CD4-positive, alpha-beta T cell treated with Interleukin-4 for 1 hour (primary cell): ENCODE data around the gene UGT1A4.

Experiments
- DNase-seq, 2 donors: peaks; one replicate each; pipeline ENCODE4 v3.0.0-alpha.2; 2020 to 2022

Gene UGT1A4

DNA sequence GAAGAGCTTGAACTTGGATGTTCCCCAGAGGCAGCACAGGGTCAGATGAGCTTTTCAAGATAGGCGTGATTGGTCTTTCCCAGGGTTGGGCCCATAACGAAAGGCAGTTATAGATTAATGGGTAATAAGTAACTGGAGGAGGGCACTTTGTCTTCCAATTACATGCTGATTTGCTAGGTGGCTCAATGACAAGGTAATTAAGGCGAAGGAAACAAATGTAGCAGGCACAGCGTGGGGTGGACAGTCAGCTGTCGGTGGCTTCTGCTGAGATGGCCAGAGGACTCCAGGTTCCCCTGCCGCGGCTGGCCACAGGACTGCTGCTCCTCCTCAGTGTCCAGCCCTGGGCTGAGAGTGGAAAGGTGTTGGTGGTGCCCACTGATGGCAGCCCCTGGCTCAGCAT lies at the start of gene UGT1A4:
Gene UGT1A4 (plus strand): TSS at position 185 of the 400 bp plus-strand sequence. CDS start 85 bp downstream, at position 270.
- no peak for DNase-seq

DNA sequence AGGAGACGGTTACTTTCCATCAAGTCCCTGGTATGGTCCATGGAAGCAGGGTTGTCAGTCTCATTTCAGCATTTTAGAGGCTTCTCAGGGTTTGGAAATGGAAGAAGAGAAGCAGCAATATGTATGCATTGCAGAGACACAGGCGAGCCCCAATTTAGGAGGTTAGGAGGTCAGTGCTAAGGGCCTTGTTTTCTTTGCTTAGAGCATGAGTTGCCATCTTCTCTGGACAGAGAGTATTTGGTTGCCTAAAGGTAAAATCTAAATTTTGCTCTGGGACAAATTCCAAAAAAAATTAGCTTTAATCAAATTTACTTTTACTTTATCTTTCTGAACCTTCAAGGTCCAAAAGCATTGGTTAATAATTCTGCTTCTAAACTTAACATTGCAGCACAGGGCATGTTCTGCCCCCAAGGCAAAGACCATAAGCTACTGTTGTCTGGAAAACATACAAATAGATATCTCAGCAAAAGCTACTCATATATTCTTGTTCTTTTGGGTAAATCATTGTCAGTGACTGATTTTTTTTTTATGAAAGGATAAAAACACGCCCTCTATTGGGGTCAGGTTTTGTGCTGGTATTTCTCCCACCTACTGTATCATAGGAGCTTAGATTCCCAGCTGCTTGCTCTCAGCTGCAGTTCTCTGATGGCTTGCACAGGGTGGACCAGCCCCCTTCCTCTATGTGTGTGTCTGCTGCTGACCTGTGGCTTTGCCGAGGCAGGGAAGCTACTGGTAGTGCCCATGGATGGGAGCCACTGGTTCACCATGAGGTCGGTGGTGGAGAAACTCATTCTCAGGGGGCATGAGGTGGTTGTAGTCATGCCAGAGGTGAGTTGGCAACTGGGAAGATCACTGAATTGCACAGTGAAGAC lies 47.0 kb upstream of the UGT1A4 start, which contains the start of gene UGT1A9:
Gene UGT1A9 (plus strand): TSS at position 609 of the 872 bp plus-strand sequence. CDS start 37 bp downstream, at position 646.
- DNase-seq, result no peak

DNA sequence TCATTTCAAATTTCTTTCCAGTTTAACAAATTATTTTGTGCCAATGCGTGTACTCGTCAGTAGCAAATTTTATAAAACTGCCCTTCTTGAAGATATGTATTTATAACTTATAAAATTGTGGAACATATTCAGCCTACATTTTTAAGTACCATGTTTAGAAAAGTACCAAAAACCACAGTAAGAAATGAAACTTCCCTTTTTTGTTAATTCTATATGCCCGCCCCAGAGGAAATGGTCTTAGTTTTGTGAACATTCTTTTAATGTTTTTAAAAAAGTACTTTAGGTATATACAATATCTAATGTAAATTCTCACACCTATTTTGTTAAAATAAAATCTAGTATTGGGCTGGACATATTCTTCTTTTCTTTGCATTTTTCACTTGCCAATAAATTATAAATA lies 45.6 kb upstream of the UGT1A4 start:
- no peak for DNase-seq

DNA sequence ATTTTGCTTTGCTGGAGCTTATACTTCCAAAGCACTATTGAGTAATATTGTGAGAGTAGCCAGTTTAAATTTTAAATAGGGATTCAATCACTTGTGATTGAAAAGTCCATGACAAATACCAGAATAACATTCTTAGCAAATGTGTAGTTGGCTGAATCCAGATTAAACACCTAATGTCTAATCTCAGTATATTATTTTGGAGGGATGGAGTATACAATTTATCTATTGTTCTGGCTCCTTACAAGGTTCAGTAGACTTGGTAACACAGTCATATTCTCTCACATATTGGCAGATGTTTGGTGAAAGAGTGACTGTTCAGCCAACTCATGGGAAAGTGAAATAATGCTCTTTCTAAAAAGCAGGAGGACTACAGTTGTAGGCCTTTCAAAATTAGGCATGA lies 44.6 kb upstream of the UGT1A4 start:
- no peak for DNase-seq

DNA sequence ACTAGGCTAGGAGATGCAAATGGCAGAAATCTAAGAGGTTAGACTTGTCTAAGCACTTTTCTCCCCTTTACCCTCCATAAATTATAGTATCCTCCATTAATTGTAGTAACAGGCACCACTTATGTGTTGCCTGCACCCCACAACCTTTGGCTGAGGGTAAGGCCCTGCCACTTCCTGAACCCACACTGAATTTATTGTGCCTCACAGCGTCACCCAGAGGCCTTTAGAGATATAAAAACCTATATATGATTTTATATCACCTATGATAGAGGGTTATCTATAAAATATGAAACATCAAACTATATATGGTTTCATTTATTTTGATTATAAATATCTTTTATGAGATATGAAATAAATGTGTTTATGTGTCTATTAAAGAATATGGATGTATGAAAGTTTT lies 44.2 kb upstream of the UGT1A4 start:
- DNase-seq, result no peak

DNA sequence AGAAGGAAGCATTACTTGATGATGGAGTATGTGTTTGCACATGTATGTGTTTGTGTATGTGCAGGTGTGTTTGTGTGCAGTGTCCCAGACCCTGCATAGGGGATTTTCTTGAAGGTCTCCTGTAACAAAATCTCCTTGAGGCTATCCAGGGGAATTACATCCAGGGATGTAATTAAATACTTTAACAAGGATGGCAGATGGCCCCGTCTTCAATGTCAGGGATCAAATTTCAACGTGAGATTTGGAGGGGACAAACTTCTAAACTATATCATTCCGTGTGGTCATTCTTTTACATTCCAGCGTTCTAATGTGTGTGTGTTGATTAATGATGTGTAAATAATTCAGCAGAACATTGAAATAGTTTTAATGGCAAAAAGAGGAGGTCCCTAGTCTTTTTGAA lies 43.5 kb upstream of the UGT1A4 start:
- DNase-seq, result no peak

DNA sequence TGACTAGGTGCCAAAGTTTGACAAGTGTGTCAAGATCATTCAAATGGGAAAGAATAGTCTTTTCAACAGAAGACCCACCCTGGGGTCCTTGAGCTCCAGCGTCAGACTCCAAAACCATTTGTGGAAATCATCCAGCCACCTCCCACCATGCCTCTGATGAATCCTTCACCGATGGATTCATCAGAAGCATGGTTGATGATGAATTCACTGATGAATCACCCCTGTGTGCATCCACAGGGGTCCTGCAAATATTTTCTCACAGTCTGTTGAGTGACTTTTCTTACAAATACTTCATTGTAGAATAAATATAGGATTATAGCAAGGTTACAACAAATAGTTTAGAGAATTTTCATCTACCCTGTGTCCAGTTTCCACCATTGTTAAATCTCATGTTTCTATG lies 42.5 kb upstream of the UGT1A4 start:
- DNase-seq, result no peak

DNA sequence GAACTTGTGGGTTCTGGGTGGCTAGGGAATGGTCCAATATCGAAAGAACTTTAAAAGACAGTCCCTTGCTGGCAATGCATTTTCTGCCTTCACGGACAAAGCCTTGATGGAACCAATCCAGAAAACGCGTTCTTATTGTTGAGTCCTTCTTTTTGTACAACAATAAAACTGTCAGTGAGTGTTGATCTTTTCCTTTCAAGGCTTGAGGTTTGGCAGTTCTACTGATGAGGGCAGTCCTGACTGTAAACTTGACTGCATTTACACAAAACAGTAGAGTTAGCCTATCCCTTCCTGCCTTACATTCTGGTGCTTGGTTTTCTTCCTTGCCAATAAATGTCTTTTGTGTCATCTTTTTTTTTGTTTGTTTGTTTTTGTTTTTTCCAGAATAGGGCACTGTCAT lies 39.3 kb upstream of the UGT1A4 start:
- no peak for DNase-seq

DNA sequence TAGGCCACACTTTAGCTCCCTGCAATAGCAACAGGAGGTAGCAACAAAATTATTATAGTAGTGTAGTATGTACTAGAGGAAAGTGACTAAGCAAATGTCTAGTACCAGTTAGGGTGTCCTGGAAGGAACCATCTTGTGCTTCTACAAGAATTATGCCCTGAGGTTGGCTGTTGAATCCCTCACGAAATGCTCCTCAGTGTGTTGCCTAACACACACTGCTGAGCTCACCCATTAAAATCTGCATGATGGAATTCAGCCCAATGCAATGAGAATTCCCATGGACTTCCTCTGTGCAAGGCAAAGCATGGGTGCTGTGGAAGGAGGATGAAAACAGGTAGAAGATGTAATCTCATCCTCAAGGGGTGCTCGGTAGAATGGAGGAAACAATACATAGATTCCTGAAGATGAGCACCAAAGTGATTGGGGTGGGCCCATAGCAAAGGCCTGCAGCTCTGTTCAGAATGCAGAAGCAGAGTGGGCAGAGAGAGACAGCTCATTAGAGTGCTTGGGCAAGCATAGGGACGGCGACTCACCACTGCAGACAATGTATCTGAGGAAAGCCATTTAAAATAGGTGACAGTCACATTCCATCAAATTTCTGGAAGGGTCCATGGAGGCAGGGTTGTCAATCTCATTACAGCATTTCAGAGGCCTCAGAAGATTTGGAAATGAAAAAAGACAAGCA lies 38.0 kb upstream of the UGT1A4 start:
- no peak for DNase-seq

DNA sequence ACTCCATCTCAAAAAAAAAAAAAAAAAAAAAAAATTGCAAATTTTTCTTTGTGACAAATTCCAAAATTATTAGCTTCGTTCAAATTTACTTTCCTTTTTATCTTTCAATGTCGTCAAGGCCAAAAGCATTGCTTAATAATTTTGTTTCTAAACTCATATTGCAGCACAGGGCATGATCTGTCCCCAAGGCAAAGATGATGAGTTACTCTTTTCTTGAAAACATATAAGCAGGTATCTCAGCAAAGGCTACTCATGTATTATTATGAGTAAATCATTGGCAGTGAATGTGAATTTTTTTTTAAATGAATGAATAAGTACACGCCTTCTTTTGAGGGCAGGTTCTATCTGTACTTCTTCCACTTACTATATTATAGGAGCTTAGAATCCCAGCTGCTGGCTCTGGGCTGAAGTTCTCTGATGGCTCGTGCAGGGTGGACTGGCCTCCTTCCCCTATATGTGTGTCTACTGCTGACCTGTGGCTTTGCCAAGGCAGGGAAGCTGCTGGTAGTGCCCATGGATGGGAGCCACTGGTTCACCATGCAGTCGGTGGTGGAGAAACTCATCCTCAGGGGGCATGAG lies 36.9 kb upstream of the UGT1A4 start, which contains the start of gene UGT1A7:
Gene UGT1A7 (plus strand): TSS at position 381 of the 579 bp plus-strand sequence. CDS start 37 bp downstream, at position 418.
- no peak for DNase-seq

DNA sequence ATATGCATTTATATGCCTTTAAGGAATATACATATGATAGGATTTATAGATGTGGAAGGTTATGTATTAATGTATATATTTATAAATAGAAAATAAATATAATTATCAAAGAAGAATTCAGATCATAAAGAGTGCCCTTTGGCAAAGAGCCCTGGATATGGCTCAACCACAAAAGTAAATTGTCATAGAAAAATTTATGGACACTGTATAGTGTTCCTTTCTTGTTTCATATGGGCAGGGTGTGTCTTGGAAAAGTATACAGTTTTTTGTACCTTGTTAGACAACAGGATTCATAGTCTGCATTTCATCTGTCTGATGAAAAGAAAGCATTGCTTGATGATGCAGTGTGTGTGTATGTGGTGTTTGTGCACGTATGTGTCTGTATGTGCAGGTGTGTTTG lies 33.9 kb upstream of the UGT1A4 start:
- no peak for DNase-seq

DNA sequence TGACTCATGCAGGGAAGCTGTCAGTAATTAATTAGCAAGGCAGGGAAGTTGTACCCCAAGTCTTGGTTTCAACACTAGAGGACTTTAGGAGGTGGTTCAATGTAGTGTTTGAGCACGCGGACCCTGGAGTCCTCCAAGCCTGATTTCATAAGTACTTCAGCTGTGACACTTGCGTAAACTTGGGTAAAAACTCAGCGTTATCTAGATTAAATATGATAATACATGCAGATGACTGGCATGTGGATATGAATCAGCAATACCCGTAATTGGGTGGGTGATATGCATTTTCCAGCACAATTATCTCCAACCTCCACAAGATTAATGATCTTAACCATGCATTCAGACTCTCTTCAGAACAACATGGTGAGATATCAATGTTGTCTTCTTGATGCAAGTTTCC lies 31.6 kb upstream of the UGT1A4 start:
- no peak for DNase-seq

DNA sequence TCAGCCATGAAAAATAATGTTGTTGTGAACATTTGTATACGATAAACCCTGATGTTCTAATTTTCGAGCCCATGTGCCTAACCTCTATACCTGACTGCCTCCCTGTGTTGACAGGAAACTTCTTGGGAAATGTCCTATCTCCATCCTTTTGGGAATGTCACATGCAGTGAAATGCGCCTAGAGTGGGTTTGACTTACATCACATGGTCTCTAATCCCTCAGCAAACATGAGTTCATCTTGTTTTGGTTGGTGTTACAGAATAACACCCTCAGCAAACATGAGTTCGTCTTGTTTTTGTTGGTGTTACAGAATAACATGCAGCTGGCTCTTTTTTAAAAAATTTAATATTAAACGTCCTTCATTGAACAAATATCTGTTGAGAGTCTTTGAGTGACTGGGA lies 30.2 kb upstream of the UGT1A4 start:
- DNase-seq, result no peak

DNA sequence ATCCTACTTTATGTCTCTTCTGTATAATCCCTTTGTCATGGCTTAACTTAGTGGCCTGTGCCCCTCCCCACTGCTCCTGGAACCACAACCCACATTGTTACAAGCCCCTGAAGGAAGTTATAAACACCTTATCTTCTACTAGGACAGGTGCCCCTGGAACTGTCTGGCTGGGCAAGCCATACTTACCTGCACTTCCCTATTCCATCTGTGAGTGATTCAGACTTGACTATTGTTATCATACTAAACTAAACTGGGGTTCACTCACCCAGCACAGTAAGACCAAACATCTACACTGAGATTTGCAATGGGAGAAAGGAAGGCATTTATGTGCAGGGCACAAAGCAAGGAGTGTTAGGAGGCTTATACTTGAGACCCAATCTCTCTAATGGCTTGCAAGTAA lies 29.5 kb upstream of the UGT1A4 start:
- DNase-seq, result no peak

DNA sequence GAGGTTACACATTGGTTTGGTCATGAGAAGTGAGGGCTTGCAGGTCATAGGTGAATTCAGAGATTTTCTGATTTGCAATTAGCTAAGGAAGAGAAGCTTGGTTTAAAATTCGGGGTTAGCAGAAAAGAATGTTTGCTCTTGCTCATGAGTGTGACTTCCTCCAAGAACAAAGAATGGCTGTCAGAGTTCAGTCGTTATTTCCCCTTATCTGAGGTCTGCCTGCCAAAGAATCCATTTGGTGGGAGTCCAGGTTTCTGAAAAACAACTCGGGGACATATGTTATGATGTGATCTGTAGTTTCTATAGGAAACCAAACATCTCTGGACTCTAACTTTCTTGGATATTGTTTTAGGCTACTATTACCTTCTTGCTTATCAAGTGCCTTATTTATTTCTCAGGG lies 29.0 kb upstream of the UGT1A4 start:
- no peak for DNase-seq

DNA sequence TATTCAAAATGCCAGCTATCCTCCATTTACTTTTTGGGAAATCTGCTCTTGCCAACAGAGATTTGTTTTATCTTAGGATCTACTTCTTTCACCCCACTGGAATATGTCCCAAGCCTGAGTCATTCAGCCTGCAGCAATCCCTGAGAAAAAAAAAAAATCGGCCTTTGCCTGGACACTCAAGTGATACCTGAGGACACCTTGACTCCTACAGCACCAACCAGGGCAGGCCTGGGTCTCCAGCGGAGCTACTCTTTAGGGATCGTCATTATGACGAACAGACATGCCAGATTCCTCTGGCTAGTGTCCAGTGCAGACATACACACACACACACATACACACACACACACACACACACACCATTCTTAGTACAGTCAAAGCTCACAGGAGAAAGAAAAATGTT lies 28.1 kb upstream of the UGT1A4 start:
- no peak for DNase-seq

DNA sequence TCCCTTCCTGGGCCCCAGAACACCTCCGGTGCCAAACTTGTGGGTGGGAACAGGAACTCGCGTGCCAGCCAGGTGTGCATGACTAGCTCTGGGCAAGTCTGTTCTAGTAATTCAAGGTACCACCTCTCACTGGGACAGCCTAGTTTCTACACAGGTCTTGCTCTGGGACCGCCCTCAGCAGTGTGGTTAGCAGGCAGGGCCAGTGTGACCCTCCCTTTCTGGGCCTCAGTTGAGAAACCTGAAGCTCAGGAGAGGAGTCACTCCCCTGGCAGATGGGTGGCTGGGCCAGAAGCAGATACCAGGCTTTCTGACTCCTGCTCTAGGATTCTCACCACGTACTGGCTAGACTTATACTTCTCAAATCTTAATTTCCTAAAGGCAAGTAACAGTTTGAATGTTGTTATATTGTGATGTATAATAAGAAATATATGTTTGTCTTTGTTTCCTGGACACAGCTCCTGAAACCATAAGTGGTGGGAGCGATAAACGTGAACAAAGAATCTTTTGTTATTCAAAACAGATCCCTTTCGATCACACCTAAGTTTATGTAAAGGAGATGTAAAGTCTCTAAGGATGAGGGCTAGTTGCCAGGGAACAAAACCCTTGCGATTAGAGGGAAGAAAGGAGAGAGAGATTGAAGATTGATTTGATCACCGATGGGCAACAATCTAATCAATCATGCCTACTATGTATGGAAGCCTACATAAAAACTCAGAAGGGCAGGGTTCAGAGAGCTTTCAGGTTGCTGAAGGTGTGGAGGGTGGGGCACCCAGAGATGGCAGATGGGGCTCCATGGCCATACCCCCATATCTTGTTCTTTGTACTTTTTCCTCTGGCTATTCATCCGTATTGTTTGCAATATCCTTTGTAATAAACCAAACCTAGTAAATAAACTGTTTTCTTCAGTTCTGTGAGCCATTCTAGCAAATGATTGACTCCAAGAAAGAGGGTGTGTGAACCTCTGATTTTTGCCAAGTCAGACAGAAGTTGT lies 26.8 kb upstream of the UGT1A4 start:
- DNase-seq, result no peak

DNA sequence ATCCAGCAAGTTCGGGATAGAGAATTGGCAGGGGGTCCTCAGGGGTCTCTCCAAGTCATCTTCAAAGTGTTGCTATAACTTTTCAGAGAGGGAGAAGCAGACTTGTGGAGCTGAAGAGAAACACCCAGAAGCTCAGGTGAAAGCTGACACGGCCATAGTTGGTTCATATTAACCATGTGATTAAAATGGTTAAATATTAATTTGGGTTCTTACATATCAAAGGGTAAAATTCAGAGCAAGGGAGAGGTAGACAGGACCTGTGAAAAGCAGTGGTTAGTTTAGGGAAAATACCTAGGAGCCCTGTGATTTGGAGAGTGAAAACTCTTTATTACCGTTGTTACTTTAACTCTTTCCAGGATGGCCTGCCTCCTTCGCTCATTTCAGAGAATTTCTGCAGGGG lies 25.9 kb upstream of the UGT1A4 start, which contains the start of gene UGT1A6:
Gene UGT1A6 (plus strand): TSS at position 243 of the 400 bp plus-strand sequence. CDS start 115 bp downstream, at position 358.
- DNase-seq, result no peak

DNA sequence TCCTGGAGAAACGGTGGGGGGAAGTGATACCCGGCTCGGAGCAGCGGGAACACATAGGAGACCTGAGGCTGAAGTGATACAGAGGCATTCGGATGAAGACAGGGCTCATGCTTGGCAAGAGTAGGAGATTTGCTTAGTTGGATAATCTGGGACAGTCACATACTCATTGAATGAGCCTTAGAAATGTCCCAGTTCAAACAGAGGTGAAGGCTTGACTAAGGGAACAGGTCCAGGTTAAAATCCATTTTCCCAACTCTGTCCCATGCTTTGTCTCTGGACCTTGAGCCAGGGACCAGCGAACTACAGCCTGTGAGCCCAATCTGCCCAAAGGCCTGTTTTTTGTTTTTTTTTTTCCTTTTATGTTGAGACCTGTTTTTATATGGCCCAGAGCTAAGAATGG lies 24.6 kb upstream of the UGT1A4 start:
- DNase-seq, result no peak

DNA sequence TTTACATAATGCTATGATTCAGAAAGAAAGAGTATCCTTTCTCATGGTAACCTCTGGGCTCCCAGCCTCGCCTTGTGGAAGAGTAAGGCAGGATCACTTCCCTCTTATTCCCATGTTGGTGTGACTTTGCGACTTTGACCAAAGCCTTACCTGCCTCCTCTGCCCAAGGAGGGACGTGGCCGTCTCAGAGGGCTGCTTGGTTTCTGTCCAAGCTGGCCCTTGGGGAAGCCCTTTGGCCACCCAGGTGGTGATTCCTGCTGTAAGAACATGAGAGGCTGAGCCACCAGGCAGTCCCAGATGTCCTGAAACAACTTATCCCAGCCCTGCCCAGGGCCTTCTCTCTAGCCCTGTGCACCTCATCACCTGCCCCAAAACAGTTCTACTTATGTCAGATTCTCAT lies 19.8 kb upstream of the UGT1A4 start:
- no peak for DNase-seq

DNA sequence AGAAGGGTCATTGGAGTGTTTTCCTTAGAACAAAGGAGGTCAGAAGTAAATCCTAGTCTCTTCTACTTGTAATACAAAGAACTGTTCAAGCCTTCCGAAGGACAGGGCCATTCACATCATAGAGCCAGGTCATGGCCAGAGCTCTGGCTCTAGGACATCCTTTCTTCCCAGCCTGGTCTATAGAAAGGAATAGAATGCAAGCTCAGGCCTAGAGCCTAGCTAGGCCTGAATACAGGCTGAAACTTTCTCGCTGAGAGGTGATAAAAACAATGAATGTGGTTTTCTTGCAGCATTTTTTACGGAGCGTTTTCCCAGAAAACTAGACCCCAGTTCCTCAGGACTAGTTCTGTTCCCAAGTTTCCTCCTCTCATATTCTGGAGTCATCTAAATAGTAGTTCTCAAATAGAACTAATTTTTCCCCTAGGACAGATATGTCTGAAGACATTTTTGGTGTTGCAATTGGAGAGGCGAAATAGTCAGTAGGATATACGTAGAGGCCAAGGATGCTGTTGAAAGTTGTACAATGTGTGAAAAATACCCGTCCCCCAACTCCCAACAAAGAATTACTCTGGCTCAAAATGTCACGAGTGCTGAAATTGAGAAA lies 19.0 kb upstream of the UGT1A4 start:
- no peak for DNase-seq
